Calu3 (cell line): ENCODE measurements around the gene DOCK11. TPM values are rescaled to one million over a fixed set of nuclear protein-coding genes. Genes with fewer than 3 reads are reported as not detected.

Experiments used
- BruUV-seq: library from RNA; stranded (reverse); fragments of 400-500 nt; replicated peaks from 2 replicates; lab custom pipeline; 2021; lab: Mats Ljungman, UMichigan
- CTCF ChIA-PET: fragments of 300-600 bp; sonication (Branson Sonifier 250); formaldehyde crosslinking; loops from one replicate; lab custom pipeline; 2022; ENCODE audit warnings: antibody characterized with exemption; lab: Charles Lee
- DNase-seq: peaks from one replicate; pipeline ENCODE4 v3.0.0; 2022
- H3K27ac Mint-ChIP-seq: one replicate; pipeline ENCODE4 v1.8.0; 2022; ENCODE audit warnings: mixed read lengths; ENCODE audit not compliant: unreplicated experiment
- H3K27me3 Mint-ChIP-seq: one replicate; pipeline ENCODE4 v1.8.0; 2022; ENCODE audit warnings: mixed read lengths; ENCODE audit not compliant: unreplicated experiment
- H3K36me3 Mint-ChIP-seq: one replicate; pipeline ENCODE4 v1.8.0; 2022; ENCODE audit warnings: mild to moderate bottlenecking, moderate library complexity, mixed read lengths; ENCODE audit not compliant: insufficient read depth, unreplicated experiment
- H3K4me1 Mint-ChIP-seq: one replicate; pipeline ENCODE4 v1.8.0; 2022; ENCODE audit warnings: mild to moderate bottlenecking, low read depth, mixed read lengths; ENCODE audit not compliant: unreplicated experiment
- H3K4me3 Mint-ChIP-seq: one replicate; pipeline ENCODE4 v1.8.0; 2022; ENCODE audit warnings: mild to moderate bottlenecking, low read depth, moderate library complexity, mixed read lengths; ENCODE audit not compliant: unreplicated experiment
- H3K9me3 Mint-ChIP-seq: one replicate; pipeline ENCODE4 v1.8.0; 2022; ENCODE audit warnings: low read depth, mixed read lengths; ENCODE audit not compliant: unreplicated experiment
- CTCF ChIP-seq: fragments of 200-600 bp; IDR thresholded peaks from one replicate; pipeline ENCODE4 v1.8.0; 2022; ENCODE audit warnings: antibody characterized with exemption; ENCODE audit not compliant: unreplicated experiment
- intact Hi-C: fragments of 100-400 bp; cut with micrococcal nuclease; formaldehyde crosslinking; loops from one replicate; pipeline ENCODE4 v1.10.0; 2022; ENCODE audit not compliant: unreplicated experiment
- total RNA-seq: library from RNA; stranded (reverse); gene quantifications from 2 replicates; pipeline ENCODE4 v1.2.3, GENCODE V29; 2022

Gene DOCK11
- total RNA-seq, 1 experiment from 2014 or later: 1.9 TPM

- intact Hi-C loops: no loop called here
- Mint-ChIP-seq H3K9me3 (no peaks in the 10 kb centered on the region), H3K4me1 (no peaks in the 10 kb centered on the region), H3K27ac (no peak overlapping the region), H3K36me3 (no peaks in the 10 kb centered on the region), H3K27me3 (peaks cover 24% of the 10 kb centered on the region), H3K4me3 (no peak overlapping the region)
- no peak for TF ChIP-seq CTCF
- DNase-seq: no peak
- no TSS peak for BruUV-seq
- CTCF ChIA-PET: no interaction called here
These were observed 99.2 kb downstream of the DOCK11 start for GRCh38 chrX:118594697-118595420.

GRCh38 chrX:118595501-118596042 lies 100.0 kb downstream of the DOCK11 start:
- Mint-ChIP-seq H3K9me3 (no peaks in the 10 kb centered on the region), H3K4me3 (no peak overlapping the region), H3K27me3 (peaks cover 24% of the 10 kb centered on the region), H3K4me1 (no peaks in the 10 kb centered on the region), H3K36me3 (no peaks in the 10 kb centered on the region), H3K27ac (no peak overlapping the region)
- no peak for DNase-seq
- intact Hi-C loops: no loop called here
- no peak for TF ChIP-seq CTCF
- CTCF ChIA-PET: no interaction called here
- no TSS peak for BruUV-seq

- TF ChIP-seq CTCF: no peak
- H3K27me3 Mint-ChIP-seq: peaks cover 24% of the 10 kb centered on the region
These were observed 100.8 kb downstream of the DOCK11 start for GRCh38 chrX:118596390-118596789.

GRCh38 chrX:118603981-118604380 lies 108.4 kb downstream of the DOCK11 start:
- Mint-ChIP-seq H3K4me1 (peaks cover 8% of the 10 kb centered on the region), H3K4me3 (peak overlapping the region; percentile 28), H3K27ac (peak overlapping the region; percentile 27), H3K27me3 (no peaks in the 10 kb centered on the region), H3K36me3 (no peaks in the 10 kb centered on the region), H3K9me3 (no peaks in the 10 kb centered on the region)
- DNase-seq: peak; percentile 50
- CTCF ChIA-PET: no interaction called here
- intact Hi-C loops: loop anchor here (1.0 to 5.0 kb wide), 2 partner anchors 203 to 277 kb away; no protein-coding TSS in a partner anchor
- peak; percentile 37 for TF ChIP-seq CTCF
- no TSS peak for BruUV-seq

More at GRCh38 chrX:118596390-118596789, 100.8 kb downstream of the DOCK11 start:
- no TSS peak for BruUV-seq
- Mint-ChIP-seq H3K27ac (no peak overlapping the region), H3K4me1 (no peaks in the 10 kb centered on the region), H3K36me3 (no peaks in the 10 kb centered on the region), H3K4me3 (no peak overlapping the region), H3K9me3 (no peaks in the 10 kb centered on the region)
- DNase-seq: no peak
- intact Hi-C loops: no loop called here
- CTCF ChIA-PET: interaction anchor here (0.8 kb wide), 1 partner anchor 20 kb away, joined by 3 read pairs; no protein-coding TSS in a partner anchor
